SK-N-SH (cell line): ENCODE measurements around the gene KLF13. TPM values are rescaled to one million over a fixed set of nuclear protein-coding genes. Genes with fewer than 3 reads are reported as not detected.
A peak's percentile ranks its signal among the peaks of the same experiment; 100 is the strongest.

ENCODE experiments used
- CTCF ChIA-PET: fragments of 300-600, 350-600 bp; formaldehyde crosslinking; extraction: SDS; loops from one replicate; lab custom pipeline; 2021; lab: Yijun Ruan, JAX
- POLR2A ChIA-PET: fragments of 350-600 bp; sonication (Branson Sonifier 250); formaldehyde crosslinking; extraction: SDS; loops from one replicate; lab custom pipeline; 2020; ENCODE audit warnings: antibody characterized with exemption, inconsistent platforms; lab: Yijun Ruan, JAX
- DNase-seq: peaks from one replicate; pipeline ENCODE4 v3.0.0; 2012
- H2AFZ ChIP-seq: fragments of 200-600 bp; sonication (generic); 2 replicates; pipeline ENCODE4 v1.8.1; 2016; ENCODE audit warnings: antibody characterized with exemption, mild to moderate bottlenecking, low read depth
- H3F3A ChIP-seq: fragments of 200-600 bp; sonication (generic); replicated peaks from 2 replicates; pipeline ENCODE3; 2016; ENCODE audit warnings: antibody characterized with exemption, mild to moderate bottlenecking; ENCODE audit not compliant: insufficient read depth
- H3K27ac ChIP-seq, 2 experiments: fragments of 200-500 bp in 1 of 2; fragments of 200-600 bp in 1 of 2; sonication (Bioruptor generic) in 1 of 2; sonication (generic), shearing (Covaris generic) in 1 of 2; 2 replicates each; pipeline versions ENCODE4 v1.5.1 to v1.6.1; 2014 to 2016; ENCODE audit warnings: low read depth in 2 of 2, inconsistent platforms in 1 of 2, low read length in 1 of 2, mild to moderate bottlenecking in 1 of 2, mixed read lengths in 1 of 2
- H3K27me3 ChIP-seq: fragments of 200-600 bp; sonication (generic), shearing (Covaris generic); 2 replicates; pipeline ENCODE4 v1.6.1; 2016; ENCODE audit warnings: mixed run types; ENCODE audit not compliant: insufficient read depth
- H3K36me3 ChIP-seq, 2 experiments: fragments of 200-500 bp in 1 of 2; fragments of 200-600 bp in 1 of 2; sonication (Bioruptor generic) in 1 of 2; sonication (generic) in 1 of 2; replicated peaks in 1 of 2; 2 replicates each; pipeline versions ENCODE3 to v1.5.1; 2014 to 2016; ENCODE audit warnings: low read length in 1 of 2, mild to moderate bottlenecking in 1 of 2; ENCODE audit not compliant: insufficient read depth in 2 of 2, control insufficient read depth in 1 of 2
- H3K4me1 ChIP-seq, 2 experiments: fragments of 200-500 bp in 1 of 2; fragments of 200-600 bp in 1 of 2; sonication (Bioruptor generic) in 1 of 2; sonication (generic), shearing (Covaris generic) in 1 of 2; 2 replicates each; pipeline versions ENCODE4 v1.5.1 to v1.6.1; 2014 to 2016; ENCODE audit warnings: low read depth in 1 of 2, low read length in 1 of 2, mixed run types in 1 of 2; ENCODE audit not compliant: insufficient read depth in 2 of 2, control insufficient read depth in 1 of 2
- H3K4me2 ChIP-seq: fragments of 200-600 bp; sonication (generic), shearing (Covaris generic); 2 replicates; pipeline ENCODE4 v1.6.1; 2017; ENCODE audit warnings: mixed run types
- H3K4me3 ChIP-seq, 2 experiments: fragments of 200-500 bp in 1 of 2; fragments of 200-600 bp in 1 of 2; sonication (Bioruptor generic) in 1 of 2; sonication (generic), shearing (Covaris generic) in 1 of 2; 2 replicates each; pipeline versions ENCODE4 v1.5.1 to v1.8.1; 2014 to 2016; ENCODE audit warnings: low read depth in 2 of 2, inconsistent platforms in 1 of 2, low read length in 1 of 2, mild to moderate bottlenecking in 1 of 2, mixed read lengths in 1 of 2, moderate library complexity in 1 of 2
- H3K79me2 ChIP-seq: fragments of 200-600 bp; sonication (generic); 2 replicates; pipeline ENCODE4 v1.8.1; 2017; ENCODE audit warnings: mild to moderate bottlenecking; ENCODE audit not compliant: insufficient read depth
- H3K9ac ChIP-seq: fragments of 200-600 bp; sonication (generic); 2 replicates; pipeline ENCODE4 v1.6.1; 2017; ENCODE audit warnings: mixed run types
- H3K9me2 ChIP-seq: fragments of 200-600 bp; sonication (generic); 2 replicates; pipeline ENCODE4 v1.6.1; 2017; ENCODE audit warnings: mixed run types
- H3K9me3 ChIP-seq: fragments of 200-600 bp; sonication (generic); 2 replicates; pipeline ENCODE4 v1.6.1; 2017; ENCODE audit warnings: mixed run types, mild to moderate bottlenecking, moderate library complexity
- H4K20me1 ChIP-seq: fragments of 200-600 bp; sonication (generic); 2 replicates; pipeline ENCODE4 v1.6.1; 2017; ENCODE audit warnings: mild to moderate bottlenecking, mixed run types; ENCODE audit not compliant: insufficient read depth
- EP300 ChIP-seq, 2 experiments: IDR thresholded peaks; 2 replicates each; pipeline versions ENCODE4 v1.4.0 to v1.6.1; 2012; ENCODE audit warnings: borderline replicate concordance in 1 of 2, low read depth in 1 of 2, low read length in 1 of 2
- EZH2phosphoT487 ChIP-seq: fragments of 200-600 bp; sonication (generic); IDR thresholded peaks from 2 replicates; pipeline ENCODE4 v1.6.1; 2017; ENCODE audit warnings: low read depth, mixed run types, mild to moderate bottlenecking, antibody characterized with exemption, moderate library complexity, borderline replicate concordance
- GABPA ChIP-seq: IDR thresholded peaks from 2 replicates; pipeline ENCODE4 v1.4.0; 2012; ENCODE audit warnings: low read depth, mild to moderate bottlenecking
- GATA2 ChIP-seq: sonication (generic); formaldehyde crosslinking; IDR thresholded peaks from 2 replicates; pipeline ENCODE4 v1.5.0; 2020; ENCODE audit warnings: mild to moderate bottlenecking, missing genetic modification reagents
- JUND ChIP-seq: IDR thresholded peaks from 2 replicates; pipeline ENCODE4 v1.4.0; 2012
- MEF2A ChIP-seq: IDR thresholded peaks from 2 replicates; pipeline ENCODE4 v1.4.0; 2012; ENCODE audit warnings: low read depth, borderline replicate concordance
- NFIC ChIP-seq: IDR thresholded peaks from 2 replicates; pipeline ENCODE4 v1.4.0; 2012; ENCODE audit warnings: borderline replicate concordance
- RAD21 ChIP-seq: IDR thresholded peaks from 2 replicates; pipeline ENCODE4 v1.6.1; 2012; ENCODE audit warnings: mild to moderate bottlenecking, low read length
- SIN3A ChIP-seq: IDR thresholded peaks from 2 replicates; pipeline ENCODE4 v1.6.1; 2012; ENCODE audit warnings: low read depth, mild to moderate bottlenecking, low read length, moderate library complexity, borderline replicate concordance
- SMC3 ChIP-seq: IDR thresholded peaks from 2 replicates; pipeline ENCODE4 v1.6.1; 2012; ENCODE audit warnings: low read depth, low read length, improper control_type of control experiment
- TAF1 ChIP-seq: IDR thresholded peaks from 2 replicates; pipeline ENCODE4 v1.6.1; 2012; ENCODE audit warnings: low read depth, mild to moderate bottlenecking, low read length, moderate library complexity, borderline replicate concordance
- TCF12 ChIP-seq: IDR thresholded peaks from 2 replicates; pipeline ENCODE4 v1.4.0; 2012
- YY1 ChIP-seq: IDR thresholded peaks from 2 replicates; pipeline ENCODE4 v1.4.0; 2012; ENCODE audit warnings: low read depth, mild to moderate bottlenecking
- WGBS: methylation state at CpG from one replicate; pipeline ENCODE4 v1.1.6; 2017; ENCODE audit warnings: low lambda C conversion rate; 5-methylcytosine and 5-hydroxymethylcytosine counted together
- polyA plus RNA-seq, 3 experiments: library from polyadenylated mRNA; depleted of rRNA; stranded (reverse); fragments of >200 nt; gene quantifications; 2 replicates each; pipeline ENCODE4 v1.2.3, GENCODE V29; 2012
- TF ChIP-seq, protein P1 (sequence below): IDR thresholded peaks from 2 replicates; pipeline ENCODE4; 2012
- TF ChIP-seq, protein P2 (sequence below): IDR thresholded peaks from 2 replicates; pipeline ENCODE4 v1.4.0; 2012; ENCODE audit warnings: low read depth, borderline replicate concordance
- TF ChIP-seq, protein P3 (sequence below): fragments of 150-350 bp; IDR thresholded peaks from 2 replicates; pipeline ENCODE4 v1.6.1; 2016; ENCODE audit warnings: mild to moderate bottlenecking, low read depth, low read length
- TF ChIP-seq, protein P4 (sequence below): IDR thresholded peaks from 2 replicates; pipeline ENCODE4 v1.6.1; 2012; ENCODE audit warnings: mild to moderate bottlenecking, low read depth, low read length, moderate library complexity

Gene KLF13
- polyA plus RNA-seq, 1 of the 3 experiments (the other 2 are of a cell fraction) = 7.1 TPM

DNA sequence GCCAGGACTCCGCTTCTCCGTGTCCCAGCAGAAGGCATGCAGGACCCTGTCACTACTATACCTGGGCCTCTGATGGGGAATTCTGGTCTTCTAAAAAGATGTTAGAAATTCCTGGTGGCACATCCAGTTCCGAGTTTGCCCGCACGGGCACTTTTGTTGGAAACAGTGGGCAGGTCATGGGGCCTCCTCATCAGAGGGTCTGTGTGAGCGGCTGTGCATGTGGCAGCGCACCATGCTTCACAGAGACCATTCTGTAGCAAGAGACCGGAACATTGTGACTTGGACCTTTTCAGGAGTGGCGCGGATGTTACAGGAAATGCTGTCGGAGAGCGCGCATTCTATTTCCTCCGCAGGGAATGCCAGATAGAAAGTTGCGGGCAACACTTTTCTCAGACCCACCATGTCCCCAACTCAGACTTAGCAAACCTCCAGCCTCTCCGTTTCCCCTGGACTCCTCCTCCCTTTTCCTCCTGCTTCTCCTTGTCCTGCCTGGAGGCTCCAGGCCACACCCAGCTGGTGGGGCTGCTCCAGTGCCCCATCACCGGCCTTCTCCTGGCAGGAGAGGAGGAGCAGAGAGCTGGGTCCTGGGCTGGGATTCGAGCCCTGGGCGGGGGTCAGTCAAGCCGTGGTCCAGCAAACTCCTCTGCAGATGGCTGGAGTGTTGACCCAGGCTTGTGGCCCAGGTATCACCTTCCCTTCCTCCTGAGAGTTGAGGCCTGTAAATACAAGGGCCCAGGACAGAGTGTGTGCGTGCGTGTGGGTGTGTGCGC is 46.6 kb downstream of the KLF13 start:
- CTCF ChIA-PET = interaction anchor here (0.8 to 3.1 kb wide), 4 partner anchors 11 to 115 kb away, joined by 3 to 8 read pairs (median 3); partner anchors contain the start of gene KLF13
- H3K9me3 ChIP-seq = no peaks in the 10 kb centered on the region
- no peaks in the 10 kb centered on the region for H3K9me2 ChIP-seq
- H3K4me1 ChIP-seq = peaks cover 0 to 48% of the 10 kb centered on the region in 2 experiments; a peak in 2 of 4 replicates
- H3K4me3 ChIP-seq = no peak overlapping the region; a peak in 1 of 4 replicates
- peak overlapping the region in 1 of 2 experiments; percentile 81; a peak in 2 of 4 replicates for H3K27ac ChIP-seq
- H3F3A ChIP-seq = no peaks in the 10 kb centered on the region
- no peak for TF ChIP-seq SIN3A
- no peak for TF ChIP-seq GATA2 (CRISPR knock-in tag)
- no peak for TF ChIP-seq RAD21
- TF ChIP-seq TCF12 = no peak
- TF ChIP-seq, protein P1, sequence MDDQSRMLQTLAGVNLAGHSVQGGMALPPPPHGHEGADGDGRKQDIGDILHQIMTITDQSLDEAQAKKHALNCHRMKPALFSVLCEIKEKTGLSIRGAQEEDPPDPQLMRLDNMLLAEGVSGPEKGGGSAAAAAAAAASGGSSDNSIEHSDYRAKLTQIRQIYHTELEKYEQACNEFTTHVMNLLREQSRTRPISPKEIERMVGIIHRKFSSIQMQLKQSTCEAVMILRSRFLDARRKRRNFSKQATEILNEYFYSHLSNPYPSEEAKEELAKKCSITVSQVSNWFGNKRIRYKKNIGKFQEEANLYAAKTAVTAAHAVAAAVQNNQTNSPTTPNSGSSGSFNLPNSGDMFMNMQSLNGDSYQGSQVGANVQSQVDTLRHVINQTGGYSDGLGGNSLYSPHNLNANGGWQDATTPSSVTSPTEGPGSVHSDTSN = no peak
- TF ChIP-seq, protein P2, sequence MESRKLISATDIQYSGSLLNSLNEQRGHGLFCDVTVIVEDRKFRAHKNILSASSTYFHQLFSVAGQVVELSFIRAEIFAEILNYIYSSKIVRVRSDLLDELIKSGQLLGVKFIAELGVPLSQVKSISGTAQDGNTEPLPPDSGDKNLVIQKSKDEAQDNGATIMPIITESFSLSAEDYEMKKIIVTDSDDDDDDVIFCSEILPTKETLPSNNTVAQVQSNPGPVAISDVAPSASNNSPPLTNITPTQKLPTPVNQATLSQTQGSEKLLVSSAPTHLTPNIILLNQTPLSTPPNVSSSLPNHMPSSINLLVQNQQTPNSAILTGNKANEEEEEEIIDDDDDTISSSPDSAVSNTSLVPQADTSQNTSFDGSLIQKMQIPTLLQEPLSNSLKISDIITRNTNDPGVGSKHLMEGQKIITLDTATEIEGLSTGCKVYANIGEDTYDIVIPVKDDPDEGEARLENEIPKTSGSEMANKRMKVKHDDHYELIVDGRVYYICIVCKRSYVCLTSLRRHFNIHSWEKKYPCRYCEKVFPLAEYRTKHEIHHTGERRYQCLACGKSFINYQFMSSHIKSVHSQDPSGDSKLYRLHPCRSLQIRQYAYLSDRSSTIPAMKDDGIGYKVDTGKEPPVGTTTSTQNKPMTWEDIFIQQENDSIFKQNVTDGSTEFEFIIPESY = no peak
- TF ChIP-seq, all 33 proteins: peak for 0
- Histone ChIP-seq H4K20me1 (no peaks in the 10 kb centered on the region), H2AFZ (no peak overlapping the region), H3K27me3 (no peaks in the 10 kb centered on the region), H3K4me2 (no peak overlapping the region), H3K79me2 (0 out of 2 replicates have a peak, but pooled peaks cover 7% of the 10 kb centered on the region), H3K9ac (no peak overlapping the region), H3K36me3 (no peaks in the 10 kb centered on the region)
- DNase-seq = peak; percentile 39
- 94% methylated on average over 21 of the region's 23 CpGs for WGBS
- POLR2A ChIA-PET = interaction anchor here (0.7 to 1.6 kb wide), 4 partner anchors 9 to 20 kb away, joined by 3 to 8 read pairs (median 4); no protein-coding TSS in a partner anchor

DNA sequence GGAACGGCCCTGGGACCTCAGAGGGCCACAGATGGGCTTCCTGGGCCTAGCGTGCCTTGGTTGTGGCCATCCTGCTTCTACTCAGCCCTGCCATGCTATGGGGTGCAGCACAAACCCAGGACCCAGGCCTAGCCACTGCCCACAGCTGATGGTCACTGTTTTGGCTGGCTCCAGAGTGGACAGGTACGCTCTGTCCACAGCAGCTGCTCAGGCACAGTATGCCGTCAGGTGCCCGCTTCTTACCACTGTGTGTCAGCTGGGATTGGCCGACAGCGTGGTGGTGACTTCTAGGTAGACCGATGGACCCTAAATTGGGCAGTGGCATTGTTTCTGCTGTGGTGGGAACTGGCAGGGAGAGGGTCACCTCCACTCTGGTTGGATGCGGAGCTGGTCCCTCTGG is 47.3 kb downstream of the KLF13 start:
- CTCF ChIA-PET = no interaction called here
- 84% methylated on average over 3 of the region's 9 CpGs for WGBS

More for the DNA sequence above, 47.3 kb downstream of the KLF13 start:
- Histone ChIP-seq H3K9me2 (no peaks in the 10 kb centered on the region), H3K36me3 (no peaks in the 10 kb centered on the region), H4K20me1 (no peaks in the 10 kb centered on the region), H3K27me3 (no peaks in the 10 kb centered on the region), H3K4me2 (no peak overlapping the region), H2AFZ (no peak overlapping the region), H3K9ac (no peak overlapping the region), H3K4me3 (no peak overlapping the region), H3K9me3 (no peaks in the 10 kb centered on the region), H3K27ac (no peak overlapping the region), H3F3A (no peaks in the 10 kb centered on the region), H3K4me1 (peaks cover 0 to 49% of the 10 kb centered on the region in 2 experiments; a peak in 2 of 4 replicates), H3K79me2 (0 out of 2 replicates have a peak, but pooled peaks cover 7% of the 10 kb centered on the region)
- no peak for DNase-seq
- POLR2A ChIA-PET = no interaction called here
- TF ChIP-seq, protein P3, sequence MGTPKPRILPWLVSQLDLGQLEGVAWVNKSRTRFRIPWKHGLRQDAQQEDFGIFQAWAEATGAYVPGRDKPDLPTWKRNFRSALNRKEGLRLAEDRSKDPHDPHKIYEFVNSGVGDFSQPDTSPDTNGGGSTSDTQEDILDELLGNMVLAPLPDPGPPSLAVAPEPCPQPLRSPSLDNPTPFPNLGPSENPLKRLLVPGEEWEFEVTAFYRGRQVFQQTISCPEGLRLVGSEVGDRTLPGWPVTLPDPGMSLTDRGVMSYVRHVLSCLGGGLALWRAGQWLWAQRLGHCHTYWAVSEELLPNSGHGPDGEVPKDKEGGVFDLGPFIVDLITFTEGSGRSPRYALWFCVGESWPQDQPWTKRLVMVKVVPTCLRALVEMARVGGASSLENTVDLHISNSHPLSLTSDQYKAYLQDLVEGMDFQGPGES = no peak
- TF ChIP-seq MEF2A (no peak), JUND (no peak), EZH2phosphoT487 (no peak), TAF1 (no peak), TCF12 (no peak), NFIC (no peak), YY1 (no peak), GABPA (no peak), EP300 (IDR thresholded peaks at IDR 0.05; ENCODE audit: borderline replicate concordance in 1 of 2, low read depth in 1 of 2, low read length in 1 of 2) (no peak), SMC3 (no peak)
- TF ChIP-seq, protein P4, sequence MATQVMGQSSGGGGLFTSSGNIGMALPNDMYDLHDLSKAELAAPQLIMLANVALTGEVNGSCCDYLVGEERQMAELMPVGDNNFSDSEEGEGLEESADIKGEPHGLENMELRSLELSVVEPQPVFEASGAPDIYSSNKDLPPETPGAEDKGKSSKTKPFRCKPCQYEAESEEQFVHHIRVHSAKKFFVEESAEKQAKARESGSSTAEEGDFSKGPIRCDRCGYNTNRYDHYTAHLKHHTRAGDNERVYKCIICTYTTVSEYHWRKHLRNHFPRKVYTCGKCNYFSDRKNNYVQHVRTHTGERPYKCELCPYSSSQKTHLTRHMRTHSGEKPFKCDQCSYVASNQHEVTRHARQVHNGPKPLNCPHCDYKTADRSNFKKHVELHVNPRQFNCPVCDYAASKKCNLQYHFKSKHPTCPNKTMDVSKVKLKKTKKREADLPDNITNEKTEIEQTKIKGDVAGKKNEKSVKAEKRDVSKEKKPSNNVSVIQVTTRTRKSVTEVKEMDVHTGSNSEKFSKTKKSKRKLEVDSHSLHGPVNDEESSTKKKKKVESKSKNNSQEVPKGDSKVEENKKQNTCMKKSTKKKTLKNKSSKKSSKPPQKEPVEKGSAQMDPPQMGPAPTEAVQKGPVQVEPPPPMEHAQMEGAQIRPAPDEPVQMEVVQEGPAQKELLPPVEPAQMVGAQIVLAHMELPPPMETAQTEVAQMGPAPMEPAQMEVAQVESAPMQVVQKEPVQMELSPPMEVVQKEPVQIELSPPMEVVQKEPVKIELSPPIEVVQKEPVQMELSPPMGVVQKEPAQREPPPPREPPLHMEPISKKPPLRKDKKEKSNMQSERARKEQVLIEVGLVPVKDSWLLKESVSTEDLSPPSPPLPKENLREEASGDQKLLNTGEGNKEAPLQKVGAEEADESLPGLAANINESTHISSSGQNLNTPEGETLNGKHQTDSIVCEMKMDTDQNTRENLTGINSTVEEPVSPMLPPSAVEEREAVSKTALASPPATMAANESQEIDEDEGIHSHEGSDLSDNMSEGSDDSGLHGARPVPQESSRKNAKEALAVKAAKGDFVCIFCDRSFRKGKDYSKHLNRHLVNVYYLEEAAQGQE = no peak
